Subcutaneous adipose tissue (tissue), 4 donors: ENCODE measurements around the gene SPRED1. TPM values are rescaled to one million over a fixed set of nuclear protein-coding genes. Genes with fewer than 3 reads are reported as not detected.

Experiments used
- CTCF ChIP-seq: fragments of 450-650 bp; IDR thresholded peaks from one replicate; pipeline ENCODE4 v1.5.1; 2016; ENCODE audit warnings: low read depth, mild to moderate bottlenecking, control low read depth, antibody characterized with exemption, moderate library complexity
- total RNA-seq, 4 donors: library from RNA; depleted of rRNA; stranded (reverse); fragments of >200 nt; gene quantifications; one replicate each; pipeline ENCODE4 v1.1.0, GENCODE V29; 2016

SPRED1 gene
- total RNA-seq, 4 donors from 2014 or later, result 22.2 to 41.7 (median 29.8) TPM

- TF ChIP-seq CTCF, result no peak
Measured at GRCh38 chr15:38224486-38224885, 28.1 kb upstream of the SPRED1 start.

- no peak for TF ChIP-seq CTCF
Measured at GRCh38 chr15:38225381-38225780, 27.3 kb upstream of the SPRED1 start.

GRCh38 chr15:38226608-38227266, 25.9 kb upstream of the SPRED1 start:
- no peak for TF ChIP-seq CTCF

GRCh38 chr15:38227941-38228340, 24.7 kb upstream of the SPRED1 start:
- no peak for TF ChIP-seq CTCF

- TF ChIP-seq CTCF, result no peak
Measured at GRCh38 chr15:38228618-38229017, 24.0 kb upstream of the SPRED1 start.

- no peak for TF ChIP-seq CTCF
Measured at GRCh38 chr15:38229705-38230310, 22.8 kb upstream of the SPRED1 start.

- TF ChIP-seq CTCF, result no peak
Measured at GRCh38 chr15:38231436-38231835, 21.2 kb upstream of the SPRED1 start.
